Stimulated activated naive B cell treated with anti-CD40 and anti-IgM and Interleukin-4, amounts not matched to agents 10 μg/mL and 1 μg/mL and 100 μg/mL, for 72 hours (primary cell): ENCODE data around the gene LPAR2.

Experiments
- ATAC-seq, 2 donors: fragments of 150-1000 bp; cut with Tn5 transposase; replicated peaks; 2 replicates each; pipeline ENCODE4 v1.10.0; 2021; ENCODE audit warnings: moderate library complexity in 1 of 2
- DNase-seq: peaks from one replicate; pipeline ENCODE4 v3.0.0; 2021
- H3K27ac Mint-ChIP-seq: one replicate; pipeline ENCODE4 v1.8.0; 2022; ENCODE audit warnings: mild to moderate bottlenecking, mixed read lengths
- H3K27me3 Mint-ChIP-seq, 2 donors: one replicate each; pipeline ENCODE4 v1.8.0; 2022; ENCODE audit warnings: mixed read lengths in 2 of 2
- H3K36me3 Mint-ChIP-seq, 2 donors: one replicate each; pipeline ENCODE4 v1.8.0; 2022; ENCODE audit warnings: mixed read lengths in 2 of 2, mild to moderate bottlenecking in 1 of 2
- H3K4me1 Mint-ChIP-seq, 2 donors: one replicate each; pipeline ENCODE4 v1.8.0; 2022; ENCODE audit warnings: mixed read lengths in 2 of 2, mild to moderate bottlenecking in 1 of 2
- H3K4me3 Mint-ChIP-seq, 2 donors: one replicate each; pipeline ENCODE4 v1.8.0; 2022; ENCODE audit warnings: mild to moderate bottlenecking in 2 of 2, mixed read lengths in 2 of 2, moderate library complexity in 1 of 2
- H3K9me3 Mint-ChIP-seq, 2 donors: one replicate each; pipeline ENCODE4 v1.8.0; 2022; ENCODE audit warnings: mixed read lengths in 2 of 2, mild to moderate bottlenecking in 1 of 2

LPAR2 gene

GRCh38 chr19:19647037-19647835, 19.2 kb upstream of the LPAR2 start:
- DNase-seq (no peak), ATAC-seq (no peak)
- Mint-ChIP-seq H3K9me3 (no peaks in the 10 kb centered on the region), H3K27me3 (no peaks in the 10 kb centered on the region), H3K4me1 (peaks cover 14 to 26% of the 10 kb centered on the region in 2 donors), H3K27ac (peak overlapping the region; percentile 89), H3K36me3 (peaks cover 49 to 60% of the 10 kb centered on the region in 2 donors), H3K4me3 (no peak overlapping the region)

GRCh38 chr19:19645233-19645870, 17.3 kb upstream of the LPAR2 start:
- H3K4me3 Mint-ChIP-seq: no peak overlapping the region
- peak overlapping the region; percentile 51 for H3K27ac Mint-ChIP-seq
- H3K27me3 Mint-ChIP-seq: no peaks in the 10 kb centered on the region
- ATAC-seq: no peak
- peaks cover 15 to 35% of the 10 kb centered on the region in 2 donors for H3K4me1 Mint-ChIP-seq
- no peaks in the 10 kb centered on the region for H3K9me3 Mint-ChIP-seq
- no peak for DNase-seq
- peaks cover 41 to 52% of the 10 kb centered on the region in 2 donors for H3K36me3 Mint-ChIP-seq

- Mint-ChIP-seq H3K27me3 (no peaks in the 10 kb centered on the region), H3K4me3 (peak overlapping the region; percentile 99 to 100), H3K27ac (peak overlapping the region; percentile 99), H3K36me3 (peaks cover 42 to 52% of the 10 kb centered on the region in 2 donors), H3K4me1 (peaks cover 18 to 35% of the 10 kb centered on the region in 2 donors), H3K9me3 (no peaks in the 10 kb centered on the region)
- DNase-seq (no peak), ATAC-seq (no peak)
Observed at GRCh38 chr19:19644054-19644388, 16.0 kb upstream of the LPAR2 start.

- Mint-ChIP-seq H3K27ac (peak within 1 kb of the TSS; percentile 99), H3K27me3 (no peaks in the 10 kb centered on the region), H3K4me3 (peak within 1 kb of the TSS; percentile 99 to 100), H3K9me3 (no peaks in the 10 kb centered on the region), H3K36me3 (peaks cover 43 to 54% of the 10 kb centered on the region in 2 donors), H3K4me1 (peaks cover 18 to 35% of the 10 kb centered on the region in 2 donors)
- DNase-seq (peak; percentile 76), ATAC-seq (peak; percentile 85 to 88)
Observed at GRCh38 chr19:19643158-19644053, 15.4 kb upstream of the LPAR2 start, which contains the start of gene GMIP. Gene GMIP, minus strand, starts transcription at chr19:19643657. Its CDS starts 128 bp downstream, at chr19:19643529.

- Mint-ChIP-seq H3K9me3 (no peaks in the 10 kb centered on the region), H3K36me3 (peaks cover 45 to 52% of the 10 kb centered on the region in 2 donors), H3K4me1 (peaks cover 18 to 35% of the 10 kb centered on the region in 2 donors), H3K27ac (peak overlapping the region; percentile 99), H3K4me3 (peak overlapping the region; percentile 99 to 100), H3K27me3 (no peaks in the 10 kb centered on the region)
- peak; percentile 48 to 57 for ATAC-seq
- peak; percentile 34 for DNase-seq
Observed at GRCh38 chr19:19642506-19643157, 14.6 kb upstream of the LPAR2 start.

- H3K36me3 Mint-ChIP-seq: peaks cover 55 to 68% of the 10 kb centered on the region in 2 donors
- no peak for DNase-seq
- ATAC-seq: no peak
- peaks cover 27 to 43% of the 10 kb centered on the region in 2 donors for H3K4me1 Mint-ChIP-seq
- no peak overlapping the region for H3K4me3 Mint-ChIP-seq
- no peaks in the 10 kb centered on the region for H3K9me3 Mint-ChIP-seq
- H3K27ac Mint-ChIP-seq: no peak overlapping the region
- no peaks in the 10 kb centered on the region for H3K27me3 Mint-ChIP-seq
Observed at GRCh38 chr19:19637523-19638251, 9.7 kb upstream of the LPAR2 start.

- no peak overlapping the region for H3K27ac Mint-ChIP-seq
- peaks cover 24 to 39% of the 10 kb centered on the region in 2 donors for H3K4me1 Mint-ChIP-seq
- no peaks in the 10 kb centered on the region for H3K27me3 Mint-ChIP-seq
- H3K4me3 Mint-ChIP-seq: no peak overlapping the region
- H3K9me3 Mint-ChIP-seq: no peaks in the 10 kb centered on the region
- H3K36me3 Mint-ChIP-seq: peaks cover 52 to 66% of the 10 kb centered on the region in 2 donors
- ATAC-seq (no peak), DNase-seq (no peak)
Observed at GRCh38 chr19:19637186-19637522, 9.1 kb upstream of the LPAR2 start.

GRCh38 chr19:19636573-19637185, 8.7 kb upstream of the LPAR2 start:
- ATAC-seq: no peak
- Mint-ChIP-seq H3K27me3 (no peaks in the 10 kb centered on the region), H3K9me3 (no peaks in the 10 kb centered on the region), H3K4me1 (peaks cover 21 to 35% of the 10 kb centered on the region in 2 donors), H3K4me3 (no peak overlapping the region), H3K36me3 (peaks cover 48 to 62% of the 10 kb centered on the region in 2 donors), H3K27ac (no peak overlapping the region)
- DNase-seq: no peak

- H3K36me3 Mint-ChIP-seq: peaks cover 54 to 74% of the 10 kb centered on the region in 2 donors
Observed at GRCh38 chr19:19635313-19635702, 7.3 kb upstream of the LPAR2 start.

GRCh38 chr19:19634516-19635312, 6.7 kb upstream of the LPAR2 start:
- ATAC-seq (no peak), DNase-seq (no peak)
- peaks cover 19 to 26% of the 10 kb centered on the region in 2 donors for H3K4me1 Mint-ChIP-seq
- H3K27ac Mint-ChIP-seq: peak overlapping the region; percentile 51
- peaks cover 56 to 75% of the 10 kb centered on the region in 2 donors for H3K36me3 Mint-ChIP-seq
- H3K27me3 Mint-ChIP-seq: no peaks in the 10 kb centered on the region
- no peak overlapping the region for H3K4me3 Mint-ChIP-seq
- no peaks in the 10 kb centered on the region for H3K9me3 Mint-ChIP-seq

More at GRCh38 chr19:19635313-19635702, 7.3 kb upstream of the LPAR2 start:
- ATAC-seq: no peak
- Mint-ChIP-seq H3K9me3 (no peaks in the 10 kb centered on the region), H3K27ac (no peak overlapping the region), H3K27me3 (no peaks in the 10 kb centered on the region), H3K4me1 (peaks cover 21 to 31% of the 10 kb centered on the region in 2 donors), H3K4me3 (no peak overlapping the region)
- DNase-seq: no peak

- Mint-ChIP-seq H3K4me1 (peaks cover 18 to 28% of the 10 kb centered on the region in 2 donors), H3K4me3 (no peak overlapping the region), H3K27ac (peak overlapping the region; percentile 73), H3K27me3 (no peaks in the 10 kb centered on the region), H3K36me3 (peaks cover 55 to 77% of the 10 kb centered on the region in 2 donors), H3K9me3 (no peaks in the 10 kb centered on the region)
- no peak for ATAC-seq
- DNase-seq: no peak
Observed at GRCh38 chr19:19633711-19634515, 5.9 kb upstream of the LPAR2 start.

- Mint-ChIP-seq H3K36me3 (peaks cover 54 to 75% of the 10 kb centered on the region in 2 donors), H3K9me3 (no peaks in the 10 kb centered on the region), H3K27me3 (no peaks in the 10 kb centered on the region), H3K27ac (no peak overlapping the region), H3K4me1 (peaks cover 21 to 38% of the 10 kb centered on the region in 2 donors), H3K4me3 (no peak overlapping the region)
- DNase-seq: no peak
- ATAC-seq: no peak
Observed at GRCh38 chr19:19632661-19633060, 4.6 kb upstream of the LPAR2 start.
